Ovary (tissue), 3 donors: ENCODE data around the gene HCAR1.
"Not testable (repeated sequence)": the region's sequence is repeated elsewhere in the genome, so short reads cannot be mapped to it uniquely, and the experiment has no call there.

Experiments
- CTCF ChIP-seq, 3 donors: fragments of 450-650 bp in 2 of 3; fragments of 200-600 bp in 1 of 3; IDR thresholded peaks; one replicate each; pipeline versions ENCODE4 v1.5.1 to v1.8.0; 2016 to 2022; ENCODE audit warnings: antibody characterized with exemption in 3 of 3, mild to moderate bottlenecking in 1 of 3
- EP300 ChIP-seq: sonication (generic); formaldehyde crosslinking; IDR thresholded peaks from one replicate; pipeline ENCODE4 v1.6.1; 2017; ENCODE audit warnings: antibody characterized with exemption
- POLR2A ChIP-seq: fragments of 450-650 bp; IDR thresholded peaks from one replicate; pipeline ENCODE4 v1.6.1; 2017; ENCODE audit warnings: antibody characterized with exemption, mild to moderate bottlenecking, moderate library complexity
- donor health status: DM: no; HTN: no; CAD: no.

GRCh38 chr12:122713491-122714188, 17.0 kb downstream of the HCAR1 start:
- TF ChIP-seq CTCF (IDR thresholded peaks at IDR 0.05); POLR2A; EP300: not testable (repeated sequence)
